ENCODE measurements around the gene MRPL24. TPM values are rescaled to one million over a fixed set of nuclear protein-coding genes. Genes with fewer than 3 reads are reported as not detected.

MRPL24 gene
- total RNA-seq, 4 donors from 2014 or later = 34.0 to 44.9 (median 41.5) TPM

- WGBS, 2 donors = 0 to 1% methylated on average over 11 to 38 of the region's 48 CpGs
- DNase-seq (ENCODE audit: low spot score in 2 of 2) = no peak
- intact Hi-C loops (cut with DNase I; ENCODE audit: low total_unique reads) = no loop called here
- H3K4me3 ChIP-seq (ENCODE audit: low read depth, poor library complexity, severe bottlenecking) = peak within 1 kb of the TSS; percentile 93
- TF ChIP-seq CTCF (IDR thresholded peaks at IDR 0.05) (no peak), POLR2A (IDR thresholded peaks at IDR 0.05) (no peak)
These were observed 10.5 kb upstream of the MRPL24 start, which contains the start of gene HDGF for GRCh38 chr1:156751451-156751756. TSS of gene HDGF (minus strand) at chr1:156751675. CDS start at chr1:156751429, 246 bp downstream.

- DNase-seq (ENCODE audit: low spot score in 2 of 2) = peak in 1 of 2 donors; percentile 93
- peak overlapping the region; percentile 93 for H3K4me3 ChIP-seq (ENCODE audit: low read depth, poor library complexity, severe bottlenecking)
- 0 to 1% methylated on average over 41 to 44 of the region's 64 CpGs for WGBS, 2 donors
- TF ChIP-seq CTCF (IDR thresholded peaks at IDR 0.05) = no peak
- TF ChIP-seq POLR2A (IDR thresholded peaks at IDR 0.05) = no peak
- intact Hi-C loops (cut with DNase I; ENCODE audit: low total_unique reads) = no loop called here
These were observed 10.0 kb upstream of the MRPL24 start for GRCh38 chr1:156750711-156751450.

- peak overlapping the region; percentile 93 for H3K4me3 ChIP-seq (ENCODE audit: low read depth, poor library complexity, severe bottlenecking)
- no peak for TF ChIP-seq CTCF (IDR thresholded peaks at IDR 0.05)
- no peak for TF ChIP-seq POLR2A (IDR thresholded peaks at IDR 0.05)
- 1 to 3% methylated on average over 5 of the region's 5 CpGs for WGBS, 2 donors
- intact Hi-C loops (cut with DNase I; ENCODE audit: low total_unique reads) = no loop called here
- DNase-seq (ENCODE audit: low spot score in 2 of 2) = no peak
These were observed 9.3 kb upstream of the MRPL24 start for GRCh38 chr1:156750191-156750672.

- peak overlapping the region; percentile 93 for H3K4me3 ChIP-seq (ENCODE audit: low read depth, poor library complexity, severe bottlenecking)
- no peak for TF ChIP-seq CTCF (IDR thresholded peaks at IDR 0.05)
- TF ChIP-seq POLR2A (IDR thresholded peaks at IDR 0.05) = no peak
- 4 to 11% methylated on average over 8 of the region's 8 CpGs for WGBS, 2 donors
- DNase-seq (ENCODE audit: low spot score in 2 of 2) = no peak
- intact Hi-C loops (cut with DNase I; ENCODE audit: low total_unique reads) = no loop called here
These were observed 8.7 kb upstream of the MRPL24 start for GRCh38 chr1:156749419-156750118.

GRCh38 chr1:156748670-156749418, 8.0 kb upstream of the MRPL24 start:
- 3% methylated on average over 9 of the region's 9 CpGs for WGBS, 2 donors
- no peak for TF ChIP-seq CTCF (IDR thresholded peaks at IDR 0.05)
- no peak for TF ChIP-seq POLR2A (IDR thresholded peaks at IDR 0.05)
- peak in 1 of 2 donors; percentile 93 for DNase-seq (ENCODE audit: low spot score in 2 of 2)
- H3K4me3 ChIP-seq (ENCODE audit: low read depth, poor library complexity, severe bottlenecking) = no peak overlapping the region
- intact Hi-C loops (cut with DNase I; ENCODE audit: low total_unique reads) = no loop called here
